ENCODE results near the gene GIMAP7. TPM values are rescaled to one million over a fixed set of nuclear protein-coding genes. Genes with fewer than 3 reads are reported as not detected.

Gene GIMAP7
- total and polyA plus RNA-seq, 4 donors, result 20.6 to 54.7 (median 35.3) TPM

- no peak for TF ChIP-seq CTCF (IDR thresholded peaks at IDR 0.05; ENCODE audit: control extremely low read depth, extremely low read depth)
- H3K4me1 ChIP-seq (ENCODE audit: control insufficient read depth in 5 of 5, insufficient read depth in 5 of 5, low read length in 5 of 5), result peaks cover 0 to 17% (median 2%) of the 10 kb centered on the region in 5 donors
- DNase-seq, result no peak
- 88 to 92% methylated on average over 3 of the region's 3 CpGs for WGBS, 2 donors
- ATAC-seq (ENCODE audit: insufficient read depth, low FRiP score), result no peak
- peaks cover 0 to 18% (median 3%) of the 10 kb centered on the region in 4 donors for H3K36me3 ChIP-seq (ENCODE audit: control insufficient read depth in 4 of 4, insufficient read depth in 4 of 4, low read length in 4 of 4)
- no peak overlapping the region for H3K4me3 ChIP-seq
- H3K9me3 ChIP-seq (ENCODE audit: control insufficient read depth in 4 of 4, insufficient read depth in 3 of 4, low read length in 3 of 4), result peaks cover 0 to 2% (median 0%) of the 10 kb centered on the region in 4 donors
- H3K9ac ChIP-seq (ENCODE audit: insufficient read depth in 1 of 2, low read length in 2 of 2), result no peak overlapping the region
- no peak overlapping the region for H3K27ac ChIP-seq (ENCODE audit: low read depth in 1 of 2, low read length in 1 of 2)
- peaks cover 0 to 6% (median 0%) of the 10 kb centered on the region in 3 donors for H3K27me3 ChIP-seq (ENCODE audit: control insufficient read depth in 3 of 3, insufficient read depth in 3 of 3, low read length in 2 of 3)
Measured at GRCh38 chr7:150476285-150476684, 38.4 kb upstream of the GIMAP7 start.

GRCh38 chr7:150476819-150477631 lies 37.6 kb upstream of the GIMAP7 start:
- ATAC-seq (ENCODE audit: insufficient read depth, low FRiP score) (no peak), DNase-seq (no peak)
- H3K27me3 ChIP-seq (ENCODE audit: control insufficient read depth in 3 of 3, insufficient read depth in 3 of 3, low read length in 2 of 3), result peaks cover 0 to 6% (median 0%) of the 10 kb centered on the region in 3 donors
- no peak overlapping the region for H3K9ac ChIP-seq (ENCODE audit: insufficient read depth in 1 of 2, low read length in 2 of 2)
- peaks cover 0 to 15% (median 3%) of the 10 kb centered on the region in 4 donors for H3K36me3 ChIP-seq (ENCODE audit: control insufficient read depth in 4 of 4, insufficient read depth in 4 of 4, low read length in 4 of 4)
- H3K27ac ChIP-seq (ENCODE audit: low read depth in 1 of 2, low read length in 1 of 2), result peak overlapping the region in 1 of 2 donors; percentile 52
- no peak overlapping the region for H3K4me3 ChIP-seq
- 87 to 91% methylated on average over 25 of the region's 25 CpGs for WGBS, 2 donors
- H3K4me1 ChIP-seq (ENCODE audit: control insufficient read depth in 5 of 5, insufficient read depth in 5 of 5, low read length in 5 of 5), result peaks cover 0 to 15% (median 2%) of the 10 kb centered on the region in 5 donors
- no peak for TF ChIP-seq CTCF (IDR thresholded peaks at IDR 0.05; ENCODE audit: control extremely low read depth, extremely low read depth)
- H3K9me3 ChIP-seq (ENCODE audit: control insufficient read depth in 4 of 4, insufficient read depth in 3 of 4, low read length in 3 of 4), result no peaks in the 10 kb centered on the region

GRCh38 chr7:150479023-150479716 lies 35.5 kb upstream of the GIMAP7 start:
- TF ChIP-seq CTCF (IDR thresholded peaks at IDR 0.05; ENCODE audit: control extremely low read depth, extremely low read depth), result no peak
- ATAC-seq (ENCODE audit: insufficient read depth, low FRiP score) (no peak), DNase-seq (no peak)
- peaks cover 0 to 13% (median 2%) of the 10 kb centered on the region in 5 donors for H3K4me1 ChIP-seq (ENCODE audit: control insufficient read depth in 5 of 5, insufficient read depth in 5 of 5, low read length in 5 of 5)
- peaks cover 0 to 6% (median 0%) of the 10 kb centered on the region in 3 donors for H3K27me3 ChIP-seq (ENCODE audit: control insufficient read depth in 3 of 3, insufficient read depth in 3 of 3, low read length in 2 of 3)
- H3K9me3 ChIP-seq (ENCODE audit: control insufficient read depth in 4 of 4, insufficient read depth in 3 of 4, low read length in 3 of 4), result no peaks in the 10 kb centered on the region
- WGBS, 2 donors, result 65 to 67% methylated on average over 3 of the region's 3 CpGs
- H3K4me3 ChIP-seq, result no peak overlapping the region
- peaks cover 0 to 10% (median 1%) of the 10 kb centered on the region in 4 donors for H3K36me3 ChIP-seq (ENCODE audit: control insufficient read depth in 4 of 4, insufficient read depth in 4 of 4, low read length in 4 of 4)
- H3K9ac ChIP-seq (ENCODE audit: insufficient read depth in 1 of 2, low read length in 2 of 2), result no peak overlapping the region
- no peak overlapping the region for H3K27ac ChIP-seq (ENCODE audit: low read depth in 1 of 2, low read length in 1 of 2)
